HEK293T (cell line): ENCODE data around the gene ATP4B.

ENCODE experiments used
- CTCF ChIA-PET: fragments of 350-600 bp; formaldehyde crosslinking; extraction: SDS; loops from one replicate; lab custom pipeline; 2021; ENCODE audit warnings: antibody characterized with exemption, inconsistent platforms; lab: Yijun Ruan, JAX
- POLR2A ChIA-PET: fragments of 350-600 bp; formaldehyde crosslinking; extraction: SDS; loops from one replicate; lab custom pipeline; 2020; ENCODE audit warnings: antibody characterized with exemption, inconsistent platforms; lab: Yijun Ruan, JAX
- DNase-seq: peaks from one replicate; pipeline ENCODE4 v3.0.0; 2012; ENCODE audit warnings: mixed read lengths; ENCODE audit errors: extremely low spot score
- ARNT ChIP-seq: fragments of 450-650 bp; IDR thresholded peaks from 2 replicates; pipeline ENCODE4 v1.6.1; 2017; ENCODE audit warnings: mild to moderate bottlenecking
- BHLHE40 ChIP-seq: fragments of 450-650 bp; IDR thresholded peaks from 2 replicates; pipeline ENCODE4 v1.6.1; 2016; ENCODE audit warnings: mild to moderate bottlenecking, moderate library complexity, borderline replicate concordance
- CTBP1 ChIP-seq: fragments of 450-650 bp; IDR thresholded peaks from 2 replicates; pipeline ENCODE4 v1.6.1; 2016; ENCODE audit warnings: borderline replicate concordance
- ELF4 ChIP-seq: fragments of 450-650 bp; IDR thresholded peaks from 2 replicates; pipeline ENCODE4 v1.6.1; 2017; ENCODE audit warnings: antibody characterized with exemption
- FOXA1 ChIP-seq: fragments of 450-650 bp; IDR thresholded peaks from 2 replicates; pipeline ENCODE4 v1.6.1; 2016; ENCODE audit warnings: mild to moderate bottlenecking
- FOXK2 ChIP-seq: fragments of 450-650 bp; IDR thresholded peaks from 2 replicates; pipeline ENCODE4 v1.6.1; 2016; ENCODE audit warnings: mild to moderate bottlenecking
- FOXM1 ChIP-seq: fragments of 450-650 bp; IDR thresholded peaks from 2 replicates; pipeline ENCODE4 v1.6.1; 2017; ENCODE audit warnings: mild to moderate bottlenecking, borderline replicate concordance
- HDGF ChIP-seq: fragments of 450-650 bp; IDR thresholded peaks from 2 replicates; pipeline ENCODE4 v1.6.1; 2017; ENCODE audit warnings: antibody characterized with exemption, borderline replicate concordance
- L3MBTL2 ChIP-seq: fragments of 450-650 bp; conservative IDR thresholded peaks from 2 replicates; pipeline ENCODE4 v1.6.1; 2016; ENCODE audit warnings: mild to moderate bottlenecking
- LEF1 ChIP-seq: fragments of 450-650 bp; IDR thresholded peaks from 2 replicates; pipeline ENCODE4 v1.6.1; 2017; ENCODE audit warnings: mild to moderate bottlenecking, borderline replicate concordance
- NFRKB ChIP-seq: fragments of 450-650 bp; IDR thresholded peaks from 2 replicates; pipeline ENCODE4 v1.6.1; 2016; ENCODE audit warnings: mild to moderate bottlenecking, moderate library complexity
- SP1 ChIP-seq: fragments of 450-650 bp; IDR thresholded peaks from 2 replicates; pipeline ENCODE4 v1.6.1; 2017
- SUZ12 ChIP-seq: fragments of 450-650 bp; IDR thresholded peaks from 2 replicates; pipeline ENCODE4 v1.6.1; 2016; ENCODE audit warnings: mild to moderate bottlenecking
- TARDBP ChIP-seq: fragments of 450-650 bp; IDR thresholded peaks from 2 replicates; pipeline ENCODE4 v1.6.1; 2016
- ZNF384 ChIP-seq: fragments of 450-650 bp; IDR thresholded peaks from 2 replicates; pipeline ENCODE4 v1.6.1; 2016
- TF ChIP-seq, protein P1 (sequence below): fragments of 450-650 bp; IDR thresholded peaks from 2 replicates; pipeline ENCODE4 v1.6.1; 2016

ATP4B gene

DNA sequence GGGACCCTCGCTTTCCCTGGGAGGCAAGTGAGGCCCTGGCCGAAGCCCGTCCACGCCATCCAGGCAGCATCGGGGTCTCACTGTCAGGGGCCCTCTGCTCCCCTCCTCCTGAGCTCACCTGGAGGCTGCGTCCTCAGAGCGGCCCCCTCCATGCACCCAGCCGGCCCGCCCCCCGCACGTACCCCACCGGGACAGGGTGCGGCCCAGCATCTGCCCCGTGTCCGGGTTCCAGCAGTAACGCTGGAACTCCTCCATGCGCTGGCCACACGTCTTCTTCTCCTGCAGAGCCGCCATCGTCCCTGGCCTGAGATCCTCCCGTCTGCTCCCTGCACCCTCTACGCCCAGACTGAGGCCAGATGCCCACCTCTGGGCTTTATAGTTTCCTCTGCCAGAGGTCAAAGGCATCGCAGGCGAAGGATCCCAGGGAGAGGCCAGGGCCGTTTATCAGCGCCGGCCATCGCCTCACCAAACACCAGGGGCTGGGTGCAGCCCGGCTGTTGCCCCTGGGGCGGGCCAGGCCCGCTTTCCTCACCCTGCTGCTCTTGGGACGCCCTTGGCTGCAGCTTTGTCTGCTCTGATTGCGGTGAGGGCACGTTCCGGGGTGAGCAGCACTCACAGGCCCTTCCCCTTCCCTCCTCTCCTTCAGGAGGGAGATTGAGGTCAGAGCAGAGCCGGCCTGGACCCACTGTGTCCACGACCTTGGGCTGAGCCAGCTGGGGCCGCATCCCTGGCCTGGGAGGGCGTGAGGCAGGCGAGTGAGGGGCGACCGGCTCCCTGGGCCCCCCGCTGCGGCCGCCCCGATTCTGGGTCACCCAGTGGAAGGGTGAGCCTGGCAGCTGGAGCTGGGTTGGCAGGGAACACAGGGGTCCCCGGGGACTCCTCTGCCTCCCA lies at the start of gene ATP4B:
TSS of gene ATP4B (minus strand) at position 348 of the 891 bp plus-strand sequence. CDS start at position 294, 54 bp downstream.
- CTCF ChIA-PET = no interaction called here
- DNase-seq = no peak
- TF ChIP-seq HDGF (no peak), FOXK2 (no peak), ARNT (no peak), NFRKB (no peak), TARDBP (no peak), ELF4 (no peak), SP1 (no peak), ZNF384 (no peak), CTBP1 (no peak)

DNA sequence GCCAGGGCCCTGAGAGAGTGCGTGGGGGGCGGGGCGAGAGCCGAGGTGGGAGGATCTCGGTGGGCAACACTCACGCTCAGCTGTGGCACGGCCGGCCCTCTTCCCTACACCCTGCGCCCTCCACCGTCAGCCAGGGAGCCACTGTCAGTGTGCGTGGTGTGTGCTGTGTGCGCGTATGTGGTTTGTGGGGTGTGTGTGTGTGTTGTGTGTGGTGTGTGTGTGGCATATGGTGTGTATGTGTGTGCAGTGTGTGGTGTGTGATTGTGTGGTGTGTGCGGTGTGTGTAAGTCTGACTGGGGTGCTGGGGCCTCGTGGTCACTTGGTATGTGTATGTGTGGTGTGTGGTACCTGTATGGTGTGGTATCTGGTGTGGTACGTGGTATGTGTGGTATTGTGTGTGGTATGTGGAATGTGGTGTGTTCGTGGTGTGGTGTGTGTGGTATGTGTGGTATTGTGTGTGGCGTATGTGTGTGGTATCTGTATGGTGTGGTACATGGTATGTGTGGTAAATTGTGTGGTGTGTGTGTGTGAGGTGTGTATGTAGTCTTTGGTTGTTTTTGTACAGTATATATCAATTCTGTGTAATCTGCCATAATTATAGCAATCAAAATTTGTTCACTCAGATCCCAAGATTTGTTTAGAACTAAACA lies 14.1 kb upstream of the ATP4B start:
- POLR2A ChIA-PET = no interaction called here
- TF ChIP-seq ARNT = no peak
- no peak for TF ChIP-seq FOXK2
- TF ChIP-seq CTBP1 = no peak
- no peak for TF ChIP-seq LEF1
- no peak for TF ChIP-seq FOXA1
- no peak for TF ChIP-seq L3MBTL2
- TF ChIP-seq BHLHE40 = no peak
- no peak for TF ChIP-seq NFRKB
- TF ChIP-seq HDGF = no peak
- no peak for TF ChIP-seq SP1
- TF ChIP-seq, protein P1, sequence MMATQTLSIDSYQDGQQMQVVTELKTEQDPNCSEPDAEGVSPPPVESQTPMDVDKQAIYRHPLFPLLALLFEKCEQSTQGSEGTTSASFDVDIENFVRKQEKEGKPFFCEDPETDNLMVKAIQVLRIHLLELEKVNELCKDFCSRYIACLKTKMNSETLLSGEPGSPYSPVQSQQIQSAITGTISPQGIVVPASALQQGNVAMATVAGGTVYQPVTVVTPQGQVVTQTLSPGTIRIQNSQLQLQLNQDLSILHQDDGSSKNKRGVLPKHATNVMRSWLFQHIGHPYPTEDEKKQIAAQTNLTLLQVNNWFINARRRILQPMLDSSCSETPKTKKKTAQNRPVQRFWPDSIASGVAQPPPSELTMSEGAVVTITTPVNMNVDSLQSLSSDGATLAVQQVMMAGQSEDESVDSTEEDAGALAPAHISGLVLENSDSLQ = no peak
- TF ChIP-seq ZNF384 = no peak
- TF ChIP-seq ELF4 = no peak
- no peak for TF ChIP-seq TARDBP
- no peak for TF ChIP-seq FOXM1
- DNase-seq = no peak
- CTCF ChIA-PET = no interaction called here

More for the DNA sequence above, at the start of gene ATP4B:
- POLR2A ChIA-PET = no interaction called here

DNA sequence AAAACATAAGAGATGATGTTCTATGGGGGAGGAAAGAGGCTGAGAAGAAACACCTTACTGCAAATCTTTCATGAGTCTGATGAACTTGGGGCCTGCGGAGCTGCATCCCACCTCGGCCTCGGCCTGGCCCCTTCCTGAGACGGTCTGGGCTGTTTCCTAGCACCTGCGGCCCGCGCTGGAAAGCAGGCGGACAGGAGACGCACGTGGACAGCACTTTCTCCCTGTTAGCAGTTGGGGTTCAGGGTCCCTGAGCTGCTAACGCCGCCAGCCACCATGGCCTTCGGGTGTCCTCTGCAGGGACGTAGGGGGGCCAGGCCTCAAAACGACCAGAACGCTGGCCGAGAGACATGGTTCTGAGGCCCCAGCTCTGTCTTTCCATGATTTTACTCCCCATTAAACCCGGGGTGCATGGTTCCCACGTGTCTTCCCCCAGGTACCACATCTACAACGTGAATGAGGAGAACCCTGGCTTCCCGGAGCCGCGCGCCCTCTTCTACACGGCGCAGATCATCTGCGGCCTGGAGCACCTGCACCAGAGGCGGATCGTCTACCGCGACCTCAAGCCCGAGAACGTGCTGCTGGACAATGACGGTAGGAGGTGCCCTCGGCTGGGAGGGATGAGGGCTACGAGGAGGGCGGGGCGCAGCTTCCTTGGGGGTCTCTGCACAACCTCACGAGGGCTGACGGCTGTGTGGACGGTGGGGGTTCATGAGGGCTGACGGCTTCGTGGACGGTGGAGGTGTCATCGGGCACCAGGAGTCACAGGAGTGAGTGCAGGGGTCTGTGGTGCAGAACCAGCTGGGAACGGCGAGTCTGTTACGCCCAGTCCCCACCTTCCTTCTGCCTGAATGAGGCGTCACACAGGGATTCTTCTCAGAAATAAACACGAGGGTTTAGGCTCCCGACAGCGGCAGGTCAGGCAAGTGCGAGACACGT lies 13.3 kb upstream of the ATP4B start:
- DNase-seq = no peak
- no peak for TF ChIP-seq ZNF384
- no peak for TF ChIP-seq ELF4
- TF ChIP-seq BHLHE40 = no peak
- no peak for TF ChIP-seq HDGF
- no peak for TF ChIP-seq FOXA1
- TF ChIP-seq ARNT = no peak
- TF ChIP-seq FOXK2 = no peak
- no peak for TF ChIP-seq LEF1
- no peak for TF ChIP-seq L3MBTL2
- TF ChIP-seq SUZ12 = no peak
- TF ChIP-seq, protein P1 = no peak
- TF ChIP-seq SP1 = no peak
- no peak for TF ChIP-seq NFRKB
- no peak for TF ChIP-seq CTBP1
- POLR2A ChIA-PET = no interaction called here
- CTCF ChIA-PET = interaction anchor here (0.6 kb wide), 1 partner anchor 53 kb away, joined by 3 read pairs; no protein-coding TSS in a partner anchor

GRCh38 chr13:113670541-113670940 lies 12.5 kb upstream of the ATP4B start:
- TF ChIP-seq TARDBP (no peak), SUZ12 (no peak), ARNT (no peak), FOXK2 (no peak), SP1 (no peak), L3MBTL2 (no peak), LEF1 (no peak), ELF4 (no peak), CTBP1 (no peak), ZNF384 (no peak), NFRKB (no peak), BHLHE40 (no peak), HDGF (no peak), FOXA1 (no peak), FOXM1 (no peak)
- TF ChIP-seq, protein P1 = no peak
- CTCF ChIA-PET = no interaction called here
- DNase-seq = no peak
- POLR2A ChIA-PET = no interaction called here

GRCh38 chr13:113669755-113670341 lies 11.8 kb upstream of the ATP4B start:
- ChIA-PET POLR2A (no interaction called here), CTCF (no interaction called here)
- no peak for TF ChIP-seq FOXM1
- TF ChIP-seq SUZ12 = no peak
- TF ChIP-seq HDGF = no peak
- no peak for TF ChIP-seq LEF1
- no peak for TF ChIP-seq SP1
- TF ChIP-seq L3MBTL2 = no peak
- TF ChIP-seq FOXA1 = no peak
- no peak for TF ChIP-seq FOXK2
- TF ChIP-seq ZNF384 = no peak
- TF ChIP-seq, protein P1 = no peak
- no peak for TF ChIP-seq TARDBP
- no peak for TF ChIP-seq ARNT
- no peak for TF ChIP-seq CTBP1
- TF ChIP-seq ELF4 = no peak
- no peak for DNase-seq
